Activated naive CD4-positive, alpha-beta T cell treated with anti-CD3 and anti-CD28 coated beads, Interleukin-2, amount 50 U/mL, for 16 hours (primary cell): ENCODE data around the gene ZNF592.
A peak's percentile ranks its signal among the peaks of the same experiment; 100 is the strongest.
"Not testable (repeated sequence)": the region's sequence is repeated elsewhere in the genome, so short reads cannot be mapped to it uniquely, and the experiment has no call there.

Experiments
- DNase-seq: peaks from one replicate; pipeline ENCODE4 v3.0.0-alpha.2; 2020

Gene ZNF592, protein sequence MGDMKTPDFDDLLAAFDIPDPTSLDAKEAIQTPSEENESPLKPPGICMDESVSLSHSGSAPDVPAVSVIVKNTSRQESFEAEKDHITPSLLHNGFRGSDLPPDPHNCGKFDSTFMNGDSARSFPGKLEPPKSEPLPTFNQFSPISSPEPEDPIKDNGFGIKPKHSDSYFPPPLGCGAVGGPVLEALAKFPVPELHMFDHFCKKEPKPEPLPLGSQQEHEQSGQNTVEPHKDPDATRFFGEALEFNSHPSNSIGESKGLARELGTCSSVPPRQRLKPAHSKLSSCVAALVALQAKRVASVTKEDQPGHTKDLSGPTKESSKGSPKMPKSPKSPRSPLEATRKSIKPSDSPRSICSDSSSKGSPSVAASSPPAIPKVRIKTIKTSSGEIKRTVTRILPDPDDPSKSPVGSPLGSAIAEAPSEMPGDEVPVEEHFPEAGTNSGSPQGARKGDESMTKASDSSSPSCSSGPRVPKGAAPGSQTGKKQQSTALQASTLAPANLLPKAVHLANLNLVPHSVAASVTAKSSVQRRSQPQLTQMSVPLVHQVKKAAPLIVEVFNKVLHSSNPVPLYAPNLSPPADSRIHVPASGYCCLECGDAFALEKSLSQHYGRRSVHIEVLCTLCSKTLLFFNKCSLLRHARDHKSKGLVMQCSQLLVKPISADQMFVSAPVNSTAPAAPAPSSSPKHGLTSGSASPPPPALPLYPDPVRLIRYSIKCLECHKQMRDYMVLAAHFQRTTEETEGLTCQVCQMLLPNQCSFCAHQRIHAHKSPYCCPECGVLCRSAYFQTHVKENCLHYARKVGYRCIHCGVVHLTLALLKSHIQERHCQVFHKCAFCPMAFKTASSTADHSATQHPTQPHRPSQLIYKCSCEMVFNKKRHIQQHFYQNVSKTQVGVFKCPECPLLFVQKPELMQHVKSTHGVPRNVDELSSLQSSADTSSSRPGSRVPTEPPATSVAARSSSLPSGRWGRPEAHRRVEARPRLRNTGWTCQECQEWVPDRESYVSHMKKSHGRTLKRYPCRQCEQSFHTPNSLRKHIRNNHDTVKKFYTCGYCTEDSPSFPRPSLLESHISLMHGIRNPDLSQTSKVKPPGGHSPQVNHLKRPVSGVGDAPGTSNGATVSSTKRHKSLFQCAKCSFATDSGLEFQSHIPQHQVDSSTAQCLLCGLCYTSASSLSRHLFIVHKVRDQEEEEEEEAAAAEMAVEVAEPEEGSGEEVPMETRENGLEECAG (N-terminal part only)

DNA sequence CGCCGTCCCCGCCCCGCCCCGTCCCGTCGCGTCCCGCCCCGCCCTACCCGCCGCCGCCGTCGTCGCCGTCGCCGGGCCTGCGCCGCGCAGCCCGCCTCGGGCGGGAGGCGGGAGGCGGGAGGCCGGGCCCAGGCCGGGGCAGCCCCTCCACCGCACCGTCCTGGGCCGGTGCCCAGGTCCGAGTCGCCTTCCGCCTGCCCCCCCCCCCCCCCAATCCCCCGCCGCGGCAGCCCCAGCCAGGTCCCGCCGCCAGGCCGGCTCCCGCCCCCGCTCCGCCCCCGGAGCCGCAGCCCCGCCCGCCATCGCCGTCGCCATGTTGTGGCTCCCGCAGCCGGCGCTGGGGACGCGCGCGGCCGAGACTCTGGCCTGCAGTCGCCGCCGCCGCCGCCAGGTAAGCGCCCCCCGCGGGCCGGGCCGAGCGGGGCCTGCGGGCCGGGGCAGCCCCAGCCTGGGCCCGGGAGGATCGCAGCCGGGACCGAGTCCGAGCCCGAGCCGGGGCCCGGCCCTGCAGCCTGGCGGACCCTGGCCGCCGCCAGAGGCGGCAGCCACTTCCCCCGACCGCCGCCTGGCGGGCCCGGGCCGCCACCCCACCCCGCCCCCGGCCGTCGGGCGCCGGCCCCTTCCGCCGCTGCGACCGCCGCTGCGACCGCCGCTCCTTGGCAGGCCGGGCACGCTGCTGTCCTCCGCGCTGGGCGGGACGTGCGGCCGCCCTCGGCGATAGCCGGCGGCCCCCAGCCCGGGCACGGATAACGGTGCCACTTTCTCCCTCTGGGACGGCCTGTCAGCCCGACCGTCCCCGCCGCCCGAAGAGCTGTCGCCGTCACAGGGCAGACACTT lies at the start of gene ZNF592:
TSS of gene ZNF592 (plus strand) at position 319 of the 837 bp plus-strand sequence. CDS start 34,084 bp downstream, outside the sequence.
- peak; percentile 83 for DNase-seq

DNA sequence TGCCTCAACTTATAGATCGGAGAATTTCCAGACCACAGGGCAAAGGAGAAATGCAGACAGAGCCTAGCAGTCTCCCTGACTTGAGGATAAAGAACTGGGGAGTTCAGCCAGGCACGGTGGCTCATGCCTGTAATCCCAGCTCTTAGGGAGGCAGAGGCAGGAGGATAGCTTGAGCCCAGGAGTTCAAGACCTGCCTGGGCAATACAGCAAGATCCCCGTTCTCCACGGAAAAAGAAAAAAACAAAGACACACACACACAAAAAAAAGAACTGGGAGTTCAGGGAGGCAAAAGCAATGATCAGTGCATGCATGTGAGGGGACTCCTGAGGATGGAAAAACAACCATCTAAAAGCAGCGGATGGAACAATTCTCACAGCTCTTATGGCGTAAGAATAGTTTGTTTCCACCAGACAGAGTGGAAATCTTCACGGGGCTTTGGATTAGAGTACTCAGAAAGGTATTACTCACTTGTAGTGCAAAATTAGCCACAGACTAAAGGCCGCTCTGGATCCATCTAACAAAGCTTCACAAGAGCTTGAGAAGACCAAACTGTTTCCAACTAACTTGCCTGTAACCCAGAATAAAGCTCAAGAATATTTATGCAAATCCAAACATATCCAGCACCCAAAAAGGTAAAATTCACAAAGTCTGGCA lies 48.7 kb upstream of the ZNF592 start:
- DNase-seq, result no peak

DNA sequence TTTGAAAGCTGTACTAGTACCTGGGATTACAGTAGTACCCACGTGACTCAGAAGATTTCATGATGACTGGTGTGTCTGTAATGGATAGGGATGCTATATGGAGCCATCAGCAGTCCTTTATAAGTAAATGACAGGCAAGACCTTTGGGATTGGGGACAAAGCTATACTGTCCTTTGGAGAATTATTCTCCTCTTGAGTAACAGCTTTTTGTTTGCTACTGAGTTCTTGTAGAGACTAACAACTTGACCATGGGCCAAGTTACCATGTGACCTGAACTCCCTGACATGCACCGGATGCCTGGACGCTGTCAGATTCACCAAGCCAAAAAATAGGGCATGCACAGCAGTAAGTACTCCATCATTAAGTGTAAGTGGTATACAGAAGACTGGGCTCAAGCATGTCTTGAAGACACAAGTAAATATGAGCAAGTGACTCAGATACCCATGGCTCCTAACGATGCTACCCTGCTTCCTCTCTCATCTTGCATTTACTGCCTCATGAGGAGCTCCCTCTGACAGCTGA lies 45.4 kb upstream of the ZNF592 start:
- DNase-seq, result no peak

DNA sequence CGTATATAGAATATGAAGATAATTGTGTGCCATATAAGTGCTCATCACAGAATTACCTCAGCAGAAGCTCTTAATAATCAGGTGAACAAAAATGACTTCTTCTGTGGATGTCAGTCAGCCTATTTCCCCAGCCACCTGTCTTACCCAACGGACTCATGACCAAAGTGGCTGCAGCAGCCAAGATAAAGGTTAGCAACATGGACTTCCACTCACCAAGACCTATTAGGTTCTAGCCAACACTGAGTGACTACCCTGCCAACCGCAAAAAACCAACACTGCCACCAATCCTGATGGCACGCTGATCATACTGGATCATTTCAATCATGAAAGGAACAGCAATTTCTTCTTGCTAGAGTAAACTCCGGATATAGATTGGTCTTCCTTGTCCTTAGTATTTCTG lies 44.6 kb upstream of the ZNF592 start:
- DNase-seq, result no peak

DNA sequence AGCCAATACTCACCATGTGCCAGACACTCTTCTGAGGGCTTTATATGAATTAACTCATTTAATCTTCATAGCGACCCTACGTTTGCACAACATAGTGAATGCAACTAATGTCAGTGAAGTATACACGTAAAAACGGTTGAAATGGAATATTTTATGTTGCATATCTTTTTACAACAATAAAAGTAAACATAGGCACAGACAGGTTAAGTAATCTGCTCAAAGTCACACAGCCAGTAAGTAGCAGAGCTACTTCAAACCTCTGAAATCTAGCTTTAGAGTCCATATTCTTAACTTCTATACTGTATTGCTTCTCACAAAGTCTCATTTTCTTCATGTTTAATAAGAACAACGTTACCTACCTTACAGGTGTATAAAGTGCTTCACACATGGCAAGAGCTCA lies 34.0 kb upstream of the ZNF592 start:
- no peak for DNase-seq

DNA sequence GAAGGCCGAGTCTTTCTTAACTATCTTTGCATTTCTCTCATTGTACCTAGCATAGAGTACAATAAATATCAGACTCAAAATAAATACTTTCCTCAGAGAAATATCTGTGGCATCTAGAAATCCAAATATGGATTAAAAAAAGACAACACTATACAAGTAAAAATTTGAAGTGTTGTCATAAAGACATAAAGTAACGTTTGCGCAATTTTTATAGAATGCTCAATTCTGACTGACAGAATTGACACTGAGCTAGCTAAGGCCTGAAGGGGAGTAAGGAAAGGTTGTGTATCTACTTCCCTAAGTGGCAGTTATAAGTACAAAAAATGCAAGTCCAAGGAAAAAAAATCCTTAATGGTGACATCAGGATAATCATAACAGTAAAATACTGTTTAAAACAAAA lies 33.6 kb upstream of the ZNF592 start:
- no peak for DNase-seq

DNA sequence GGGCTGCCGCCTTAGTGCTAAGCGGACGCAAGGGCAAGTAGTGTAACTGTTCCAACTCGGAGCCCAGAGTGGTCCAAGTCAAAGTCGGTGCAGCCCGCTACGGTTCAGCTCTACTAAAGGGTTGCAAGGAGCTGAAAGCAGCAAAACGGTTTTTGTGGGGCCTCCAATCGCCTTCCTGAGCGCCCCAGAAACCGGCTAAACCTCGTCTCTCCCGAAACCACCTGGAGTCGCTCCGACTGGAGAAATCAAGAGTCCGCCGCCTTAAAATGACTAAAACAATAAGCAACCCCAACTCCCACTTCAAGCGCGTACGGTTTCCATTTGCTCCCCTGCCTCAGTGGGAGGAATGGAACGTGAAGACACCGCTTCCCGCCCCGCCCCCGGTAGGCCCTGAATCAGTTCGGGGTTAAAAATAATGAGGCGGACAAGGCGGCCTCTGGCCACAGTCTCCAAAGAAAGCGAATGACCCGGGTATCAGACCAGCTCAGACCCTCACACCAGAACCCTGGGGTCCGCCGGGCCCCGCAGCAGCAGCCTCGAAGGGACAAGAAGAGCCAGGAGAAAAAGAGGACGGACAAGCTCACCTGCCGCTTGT lies 32.9 kb upstream of the ZNF592 start:
- DNase-seq, result peak; percentile 54

DNA sequence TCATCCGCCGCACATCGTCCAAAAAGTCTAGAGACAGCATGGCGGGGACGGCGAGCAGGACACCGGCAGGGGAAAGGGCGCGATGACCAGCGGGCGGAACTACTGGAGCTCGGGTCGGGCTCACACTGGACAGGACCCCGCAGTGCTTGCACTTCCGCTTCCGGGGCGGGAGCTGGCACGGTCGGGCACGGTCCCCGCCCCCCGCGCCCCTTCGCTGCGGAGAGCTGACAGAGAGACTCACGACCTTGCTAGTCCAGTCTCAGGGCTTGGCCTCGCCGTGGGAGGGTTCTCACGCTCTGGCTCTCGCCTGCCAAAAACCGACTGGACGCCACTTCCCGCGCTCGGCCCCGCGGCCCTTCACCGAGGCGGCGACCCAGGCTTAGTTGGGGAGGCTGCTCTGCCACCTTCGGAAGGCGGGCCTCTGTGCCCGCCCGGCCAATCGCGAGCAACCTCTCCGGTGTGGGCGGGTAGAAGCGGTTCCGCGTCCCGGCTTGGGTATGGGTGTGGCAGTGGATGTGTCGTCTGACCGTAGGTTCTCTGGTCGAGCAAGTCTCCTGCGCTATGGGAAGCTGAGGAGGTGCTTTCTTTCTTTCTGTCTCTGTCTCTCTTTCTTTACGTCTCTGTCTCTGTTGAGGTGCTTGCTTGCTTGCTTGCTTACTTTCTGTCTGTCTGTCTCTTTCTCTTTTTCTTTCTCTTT lies 32.2 kb upstream of the ZNF592 start, which contains the start of gene SEC11A:
TSS of gene SEC11A (minus strand) at position 104 of the 697 bp plus-strand sequence. CDS start at position 40, 64 bp downstream.
- peak; percentile 93 for DNase-seq

DNA sequence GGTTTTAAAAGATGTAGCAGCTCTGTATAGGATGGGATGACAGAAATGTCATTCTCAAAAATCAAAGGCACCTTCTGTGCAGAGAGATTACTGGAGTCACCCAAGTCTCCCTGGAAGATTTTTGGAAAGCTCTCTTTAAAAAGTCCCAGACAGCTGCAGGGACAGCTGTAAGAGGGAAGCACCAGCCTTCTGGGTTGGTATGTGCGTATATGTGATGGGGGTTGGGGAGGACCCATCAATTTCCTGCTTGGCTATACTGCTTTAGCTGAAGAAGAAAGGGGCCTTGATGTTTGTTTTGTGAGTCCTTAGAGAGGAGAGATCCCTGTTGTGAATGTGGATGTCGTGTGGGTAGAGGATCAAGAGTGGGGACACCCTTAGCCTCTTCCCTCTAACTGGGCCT lies 27.0 kb upstream of the ZNF592 start:
- DNase-seq, result no peak

DNA sequence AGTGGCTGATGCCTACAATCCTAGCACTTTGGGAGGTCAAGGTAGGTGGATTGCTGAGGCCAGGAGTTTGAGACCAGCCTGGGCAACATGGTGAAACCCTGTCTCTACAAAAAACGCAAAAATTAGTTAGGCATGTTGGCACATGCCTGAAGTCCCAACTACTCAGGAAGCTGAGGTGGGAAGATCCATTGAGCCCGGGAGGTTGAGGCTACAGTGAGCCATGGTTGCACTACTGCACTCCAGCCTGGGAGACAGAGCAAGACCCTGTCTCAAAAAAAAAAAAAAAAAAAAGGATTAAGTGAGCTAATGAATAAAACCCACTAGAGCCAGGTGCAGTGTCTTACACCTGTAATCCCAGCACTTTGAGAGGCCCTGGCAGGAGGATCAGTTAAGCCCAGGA lies 25.8 kb upstream of the ZNF592 start:
- DNase-seq, result no peak

DNA sequence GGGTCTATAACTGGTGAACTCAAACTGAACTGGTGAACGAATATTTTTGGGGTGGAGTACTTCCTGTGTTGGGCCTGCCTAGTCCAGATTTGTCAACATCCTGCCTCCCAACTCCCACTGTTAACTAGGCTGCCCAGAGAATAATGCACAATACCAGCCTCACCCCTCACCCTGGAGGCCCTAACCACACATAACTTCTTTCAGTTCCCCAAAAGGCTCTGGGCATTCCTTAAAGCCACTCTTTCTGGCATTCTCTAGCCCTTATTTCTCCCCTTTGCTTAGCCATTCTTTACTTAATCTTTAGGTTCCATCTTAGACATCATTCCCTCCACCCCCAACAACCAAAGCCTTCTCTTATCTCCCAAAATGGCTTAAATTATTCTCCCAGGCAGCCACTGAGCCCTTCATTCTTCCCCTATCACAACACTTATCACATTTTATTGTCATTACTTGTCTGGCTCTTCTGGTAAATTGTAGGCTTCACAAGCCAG lies 23.3 kb upstream of the ZNF592 start:
- no peak for DNase-seq

DNA sequence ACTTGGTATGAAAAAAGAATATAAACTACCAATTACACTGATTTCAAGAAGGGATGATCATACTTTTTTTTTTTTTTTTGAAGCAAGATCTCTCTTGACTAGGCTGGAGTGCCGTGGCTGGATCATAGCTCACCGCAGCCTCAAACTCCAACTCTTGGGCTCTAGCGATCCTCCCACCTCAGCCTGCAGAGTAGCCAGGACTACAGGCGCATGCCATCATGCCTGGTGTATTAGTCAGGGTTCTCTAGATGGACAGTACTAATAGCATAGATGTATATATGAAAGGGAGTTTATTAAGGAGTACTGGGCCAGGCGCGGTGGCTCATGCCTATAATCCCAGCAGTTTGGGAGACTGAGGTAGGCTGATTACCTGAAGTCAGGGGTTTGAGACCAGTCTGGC lies 21.0 kb upstream of the ZNF592 start:
- no peak for DNase-seq

DNA sequence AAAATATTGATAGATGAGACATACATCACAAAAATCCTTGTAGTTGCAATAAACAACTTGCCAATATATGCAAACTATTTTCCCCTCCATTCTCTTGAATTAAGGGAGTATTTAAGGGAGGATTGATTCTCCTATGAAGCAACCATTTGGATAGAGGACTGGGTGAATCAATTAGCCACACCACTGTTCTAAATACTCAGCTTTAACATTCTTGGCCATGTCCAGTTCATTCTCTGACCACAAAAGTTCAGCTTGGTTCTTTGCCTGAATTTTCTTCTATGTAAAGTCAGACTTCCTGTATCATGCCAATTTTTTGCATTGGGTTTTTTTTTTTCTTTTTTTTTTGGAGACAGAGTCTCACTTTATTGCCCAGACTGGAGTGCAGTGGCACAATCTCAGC lies 16.6 kb upstream of the ZNF592 start:
- DNase-seq, result no peak

DNA sequence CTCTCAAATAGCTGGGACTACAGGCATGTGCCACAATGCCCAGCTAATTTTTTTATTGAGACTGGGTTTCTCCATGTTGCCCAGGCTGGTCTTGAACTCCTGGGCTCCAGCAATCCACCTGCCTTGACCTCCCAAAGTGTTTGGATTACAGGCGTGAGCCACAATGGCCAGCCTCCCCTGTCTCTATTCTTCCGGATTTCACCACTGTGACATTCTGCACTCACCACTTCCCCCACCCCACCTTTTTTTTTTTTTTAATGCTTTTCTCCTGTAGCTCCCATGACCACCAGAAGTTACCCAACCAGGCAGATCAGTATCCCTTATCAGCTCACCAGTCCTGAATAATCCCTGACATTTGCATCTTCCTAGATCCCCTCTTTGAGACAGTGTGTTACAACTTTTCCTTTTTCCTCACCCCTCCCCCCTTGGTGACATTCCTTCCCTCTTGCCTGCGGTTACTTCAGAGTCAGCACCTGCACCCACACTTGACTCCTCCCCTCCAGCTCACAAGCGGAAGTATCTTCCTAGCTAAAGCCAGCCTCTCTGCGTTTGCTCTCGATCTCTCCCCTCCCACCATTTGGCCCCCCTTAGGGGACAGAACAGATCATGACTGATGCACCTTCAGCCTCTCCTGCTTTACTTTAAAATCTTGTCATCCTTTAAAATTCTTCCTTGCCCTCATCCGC lies 13.5 kb upstream of the ZNF592 start:
- DNase-seq, result peak; percentile 70

DNA sequence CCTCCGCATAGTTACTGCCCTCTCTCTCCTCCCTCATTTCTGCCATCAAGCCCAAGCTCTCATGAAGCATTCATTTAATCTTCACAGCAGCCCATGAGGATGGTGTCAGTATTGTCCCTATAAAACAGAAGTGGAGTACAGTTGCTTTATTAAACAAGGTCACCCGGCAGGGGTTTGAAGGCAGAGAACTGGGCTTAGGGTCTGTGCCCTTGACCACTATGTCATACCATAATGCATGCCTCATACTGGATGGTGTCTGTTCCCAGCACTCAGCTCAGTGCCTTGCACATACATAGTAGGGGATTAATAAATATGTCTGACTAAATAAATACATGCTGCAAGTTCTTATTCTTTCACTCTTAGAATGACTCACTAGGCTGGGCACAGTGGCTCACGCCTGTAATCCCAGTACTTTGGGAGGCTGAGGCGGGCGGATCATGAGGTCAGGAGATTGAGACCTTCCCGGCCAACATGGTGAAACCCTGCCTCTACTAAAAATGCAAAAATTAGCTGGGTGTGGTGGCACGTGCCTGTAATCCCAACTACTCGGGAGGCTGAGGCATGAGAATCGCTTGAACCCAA lies 12.8 kb upstream of the ZNF592 start:
- DNase-seq, result not testable (repeated sequence)

DNA sequence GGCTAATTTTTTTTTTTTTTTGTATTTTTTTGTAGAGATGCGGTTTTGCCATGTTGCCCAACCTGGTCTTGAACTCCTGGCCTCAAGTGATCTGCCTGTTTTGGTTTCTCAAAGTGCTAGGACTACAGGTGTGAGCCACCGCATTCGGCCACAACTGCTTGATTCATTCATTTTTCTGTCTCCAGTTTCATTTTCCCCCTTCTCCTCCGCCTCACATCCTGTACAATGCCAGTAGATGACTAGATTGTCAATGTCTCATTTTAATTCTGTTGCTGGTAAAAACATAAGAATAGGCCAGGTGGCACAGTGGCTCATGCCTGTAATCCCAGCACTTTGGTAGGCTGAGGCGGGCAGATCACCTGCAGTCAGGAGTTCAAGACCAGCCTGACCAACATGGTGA lies 12.0 kb upstream of the ZNF592 start:
- DNase-seq, result peak; percentile 72

DNA sequence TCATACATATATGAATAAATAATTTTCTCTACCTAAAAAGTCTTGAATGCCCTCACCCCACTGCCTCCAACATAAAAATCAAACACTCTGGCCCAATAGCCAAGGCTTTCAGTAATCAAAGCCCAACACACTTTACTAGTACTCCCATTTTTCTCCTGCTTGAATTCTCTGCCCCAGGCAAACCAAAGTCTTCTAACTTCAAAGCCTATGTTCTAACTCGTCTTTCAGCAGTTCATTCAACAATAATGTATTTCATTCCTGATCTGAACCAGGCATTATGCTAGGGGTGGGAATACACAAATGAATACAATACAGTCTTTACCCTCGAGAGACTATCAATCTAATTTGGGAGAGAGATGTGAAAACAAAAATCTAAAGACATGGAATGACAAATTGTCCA lies 11.4 kb upstream of the ZNF592 start:
- DNase-seq, result no peak

DNA sequence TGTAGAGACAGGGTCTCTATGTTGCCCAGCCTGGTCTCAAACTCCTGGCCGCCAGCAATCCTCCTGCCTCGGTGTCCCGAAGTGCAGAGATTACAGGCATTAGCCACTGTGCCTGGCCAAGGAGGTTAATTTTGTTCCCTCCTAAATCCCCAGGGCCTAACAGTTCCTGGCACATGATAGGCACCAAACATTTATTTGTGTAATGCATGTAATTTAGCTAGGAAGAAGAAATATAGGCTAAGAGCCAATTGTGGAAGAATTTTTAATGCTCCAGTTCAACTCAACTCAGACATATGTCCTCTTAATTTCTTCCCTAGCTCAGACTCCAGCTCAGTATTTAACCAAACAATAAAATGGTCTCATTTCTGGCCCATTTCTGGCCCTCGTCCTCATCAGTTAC lies 7.7 kb upstream of the ZNF592 start:
- DNase-seq, result no peak

DNA sequence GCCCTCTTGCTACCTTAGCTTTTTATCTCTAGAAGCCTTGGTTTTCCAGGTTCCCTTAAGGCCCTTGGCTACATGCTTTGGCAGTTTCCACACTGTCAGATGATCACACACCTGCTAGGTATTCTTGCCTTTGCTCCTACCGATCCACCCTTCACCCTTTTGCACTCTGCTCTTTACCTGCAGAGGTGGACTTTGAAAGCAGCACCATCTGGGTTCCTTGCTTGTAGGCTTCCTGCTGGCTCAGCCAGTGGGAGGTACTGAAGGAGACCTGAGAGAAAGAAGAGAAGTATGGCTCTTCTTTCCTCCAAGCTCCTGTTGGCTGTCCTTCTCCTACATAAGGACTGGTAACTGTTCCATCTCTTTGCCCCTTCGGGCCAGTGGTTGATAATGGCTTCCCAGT lies 7.3 kb upstream of the ZNF592 start:
- no peak for DNase-seq
